ENCODE measurements around the gene SLC35F5. TPM values are rescaled to one million over a fixed set of nuclear protein-coding genes. Genes with fewer than 3 reads are reported as not detected.

SLC35F5 gene
- total RNA-seq, 1 donor from 2014 or later = 48.3 TPM

DNA sequence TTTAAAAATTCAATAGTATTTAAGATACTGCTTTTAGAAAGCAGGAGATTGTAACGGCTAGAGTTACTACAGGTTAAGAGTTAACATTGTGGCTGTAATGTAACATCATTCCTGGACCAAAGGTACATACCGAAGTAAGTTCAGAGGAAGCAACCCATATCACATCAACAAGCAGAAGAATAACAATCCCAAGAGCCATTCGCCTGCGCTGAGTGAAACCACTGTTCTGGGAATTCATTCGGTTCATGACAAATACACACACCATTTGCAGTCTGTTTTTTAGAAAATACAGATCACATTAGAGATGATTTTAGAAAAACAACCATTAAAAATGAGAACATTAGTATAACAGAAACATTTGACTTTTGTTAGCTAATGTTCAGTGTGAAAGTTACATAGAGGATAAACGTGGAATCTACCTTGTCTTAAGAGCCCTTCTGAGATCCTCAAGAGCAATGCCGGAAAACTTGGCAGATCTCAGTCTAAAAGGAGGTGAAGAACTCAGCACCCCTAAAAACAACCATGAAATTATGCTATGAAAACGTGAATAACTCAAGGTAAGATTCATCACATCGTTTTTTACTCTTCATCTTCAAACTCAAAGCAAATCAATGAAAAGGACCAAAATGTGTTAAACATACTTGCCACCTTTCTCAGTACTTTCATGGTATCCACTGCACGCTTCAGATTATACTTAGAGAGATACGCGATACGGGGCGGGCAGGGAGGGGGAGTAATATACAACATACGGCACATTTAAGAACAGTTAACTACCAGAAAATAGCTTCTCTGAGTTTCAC is 1.2 kb downstream of the SLC35F5 start:
- TF ChIP-seq, protein P1, sequence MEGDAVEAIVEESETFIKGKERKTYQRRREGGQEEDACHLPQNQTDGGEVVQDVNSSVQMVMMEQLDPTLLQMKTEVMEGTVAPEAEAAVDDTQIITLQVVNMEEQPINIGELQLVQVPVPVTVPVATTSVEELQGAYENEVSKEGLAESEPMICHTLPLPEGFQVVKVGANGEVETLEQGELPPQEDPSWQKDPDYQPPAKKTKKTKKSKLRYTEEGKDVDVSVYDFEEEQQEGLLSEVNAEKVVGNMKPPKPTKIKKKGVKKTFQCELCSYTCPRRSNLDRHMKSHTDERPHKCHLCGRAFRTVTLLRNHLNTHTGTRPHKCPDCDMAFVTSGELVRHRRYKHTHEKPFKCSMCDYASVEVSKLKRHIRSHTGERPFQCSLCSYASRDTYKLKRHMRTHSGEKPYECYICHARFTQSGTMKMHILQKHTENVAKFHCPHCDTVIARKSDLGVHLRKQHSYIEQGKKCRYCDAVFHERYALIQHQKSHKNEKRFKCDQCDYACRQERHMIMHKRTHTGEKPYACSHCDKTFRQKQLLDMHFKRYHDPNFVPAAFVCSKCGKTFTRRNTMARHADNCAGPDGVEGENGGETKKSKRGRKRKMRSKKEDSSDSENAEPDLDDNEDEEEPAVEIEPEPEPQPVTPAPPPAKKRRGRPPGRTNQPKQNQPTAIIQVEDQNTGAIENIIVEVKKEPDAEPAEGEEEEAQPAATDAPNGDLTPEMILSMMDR (IDR thresholded peaks at IDR 0.05) = no peak
- Mint-ChIP-seq H3K4me3 (peak overlapping the region; percentile 88), H3K27me3 (no peaks in the 10 kb centered on the region), H3K4me1 (peaks cover 42% of the 10 kb centered on the region), H3K9me3 (no peaks in the 10 kb centered on the region), H3K27ac (peak overlapping the region; percentile 96), H3K36me3 (ENCODE audit: low read depth) (peaks cover 33% of the 10 kb centered on the region)
- ATAC-seq (ENCODE audit: low read depth) (no peak), DNase-seq (no peak)
- POLR2A ChIA-PET = interaction anchor here (0.6 to 2.3 kb wide), 15 partner anchors 36 to 211 kb away, joined by 3 to 191 read pairs (median 7); partner anchors contain the start of gene ACTR3
- intact Hi-C loops (cut with micrococcal nuclease) = loop anchor here (5.0 kb wide), 1 partner anchor 187 kb away; no protein-coding TSS in a partner anchor
- CTCF ChIA-PET = no interaction called here

DNA sequence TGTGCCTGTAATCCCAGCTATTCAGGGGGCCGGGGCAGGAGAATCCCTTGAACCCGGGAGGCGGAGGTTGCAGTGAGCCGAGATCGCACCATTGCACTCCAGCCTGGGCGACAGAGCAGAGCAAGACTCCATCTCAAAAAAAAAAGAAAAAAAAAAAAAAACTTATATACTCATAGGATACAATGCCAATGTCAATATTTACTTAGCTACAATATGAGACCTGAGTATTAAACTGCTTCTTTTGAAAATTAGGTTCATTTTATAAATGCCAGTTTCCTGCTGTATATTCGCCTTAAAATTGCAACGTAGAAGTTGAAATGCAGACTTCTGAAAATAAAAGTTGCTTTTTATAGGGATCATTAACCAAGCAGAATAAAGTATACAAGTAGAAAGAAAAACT is 2.3 kb downstream of the SLC35F5 start:
- DNase-seq = no peak
- POLR2A ChIA-PET = interaction anchor here (1.0 kb wide), 2 partner anchors 110 to 135 kb away, joined by 3 to 8 read pairs; partner anchors contain the start of gene ACTR3
- TF ChIP-seq, protein P1 (IDR thresholded peaks at IDR 0.05) = no peak
- Mint-ChIP-seq H3K27ac (no peak overlapping the region), H3K9me3 (no peaks in the 10 kb centered on the region), H3K4me3 (no peak overlapping the region), H3K4me1 (peaks cover 43% of the 10 kb centered on the region), H3K27me3 (no peaks in the 10 kb centered on the region), H3K36me3 (ENCODE audit: low read depth) (peaks cover 40% of the 10 kb centered on the region)
- no peak for ATAC-seq (ENCODE audit: low read depth)
- CTCF ChIA-PET = no interaction called here
- intact Hi-C loops (cut with micrococcal nuclease) = no loop called here

DNA sequence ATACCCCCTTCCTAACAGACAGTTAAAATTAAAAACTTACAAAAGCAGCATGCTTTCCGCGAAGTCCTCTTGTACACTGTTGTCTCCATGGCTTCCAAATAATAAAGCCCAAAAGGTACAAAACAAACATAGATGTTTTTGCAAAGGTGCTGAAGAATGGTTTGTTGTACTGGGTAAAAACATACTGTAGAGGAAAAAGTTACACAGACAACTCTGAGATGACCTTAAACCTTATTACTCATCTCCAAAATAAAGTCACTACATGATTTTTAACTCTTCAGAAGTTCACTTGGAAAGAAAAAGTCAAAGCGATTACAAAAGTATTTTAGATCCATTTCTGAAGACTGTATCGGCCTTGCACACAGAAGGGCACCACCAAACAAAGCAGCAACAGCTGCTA is 6.1 kb downstream of the SLC35F5 start:
- no peak for ATAC-seq (ENCODE audit: low read depth)
- H3K4me1 Mint-ChIP-seq = peaks cover 26% of the 10 kb centered on the region
- no peaks in the 10 kb centered on the region for H3K27me3 Mint-ChIP-seq
- TF ChIP-seq, protein P1 (IDR thresholded peaks at IDR 0.05) = no peak
- no peaks in the 10 kb centered on the region for H3K9me3 Mint-ChIP-seq
- no peak for DNase-seq
- no peak overlapping the region for H3K27ac Mint-ChIP-seq
- no peak overlapping the region for H3K4me3 Mint-ChIP-seq
- POLR2A ChIA-PET = no interaction called here
- intact Hi-C loops (cut with micrococcal nuclease) = no loop called here
- peaks cover 57% of the 10 kb centered on the region for H3K36me3 Mint-ChIP-seq (ENCODE audit: low read depth)
- CTCF ChIA-PET = no interaction called here

DNA sequence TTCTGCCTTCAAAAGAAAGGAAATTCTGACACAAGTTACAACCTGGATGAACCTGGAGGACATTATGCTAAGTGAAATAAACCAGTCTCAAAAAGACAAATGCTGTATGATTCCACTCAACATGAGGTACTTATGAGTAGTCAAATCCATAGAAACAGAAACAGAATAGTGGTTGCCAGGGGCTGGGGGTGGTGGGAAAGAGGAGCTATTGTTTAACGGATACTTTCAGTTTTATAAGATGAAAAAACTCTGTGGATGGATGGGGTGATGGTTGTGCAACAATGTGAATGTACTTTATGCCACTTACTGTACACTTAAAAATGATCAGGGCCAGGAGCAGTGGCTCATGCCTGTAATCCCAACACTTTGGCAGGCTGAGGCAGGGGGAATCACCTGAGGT is 15.4 kb downstream of the SLC35F5 start:
- Mint-ChIP-seq H3K4me1 (peaks cover 3% of the 10 kb centered on the region), H3K27me3 (no peaks in the 10 kb centered on the region), H3K27ac (no peak overlapping the region), H3K4me3 (no peak overlapping the region), H3K9me3 (no peaks in the 10 kb centered on the region), H3K36me3 (ENCODE audit: low read depth) (peaks cover 71% of the 10 kb centered on the region)
- TF ChIP-seq, protein P1 (IDR thresholded peaks at IDR 0.05) = no peak
- ChIA-PET CTCF (interaction anchor here (0.6 kb wide), 1 partner anchor 196 kb away, joined by 4 read pairs; no protein-coding TSS in a partner anchor), POLR2A (interaction anchor here (1.0 kb wide), 1 partner anchor 172 kb away, joined by 3 read pairs; no protein-coding TSS in a partner anchor)
- ATAC-seq (ENCODE audit: low read depth) (no peak), DNase-seq (no peak)
- intact Hi-C loops (cut with micrococcal nuclease) = no loop called here

DNA sequence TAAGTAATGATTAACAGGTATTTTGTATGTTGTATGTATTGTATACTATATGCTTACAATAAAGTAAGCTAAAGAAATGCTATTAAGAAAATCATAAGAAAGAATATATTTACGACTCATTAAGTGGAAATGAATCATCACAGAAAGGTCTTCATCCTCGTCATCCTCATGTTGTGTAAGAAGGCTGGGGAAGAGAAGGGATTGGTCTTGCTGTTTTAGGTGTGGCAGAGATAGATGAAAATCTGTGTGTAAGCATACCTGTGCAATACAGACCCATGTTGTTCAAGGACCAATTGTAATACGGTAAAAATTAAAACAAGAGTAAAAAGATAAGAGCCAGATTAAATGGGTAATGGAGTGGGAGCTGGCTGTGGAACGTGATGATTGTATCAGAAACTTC is 16.6 kb downstream of the SLC35F5 start:
- ChIA-PET POLR2A (interaction anchor here (0.6 kb wide), 1 partner anchor 29 kb away, joined by 4 read pairs; no protein-coding TSS in a partner anchor), CTCF (no interaction called here)
- no peaks in the 10 kb centered on the region for H3K9me3 Mint-ChIP-seq
- H3K27ac Mint-ChIP-seq = no peak overlapping the region
- TF ChIP-seq, protein P1 (IDR thresholded peaks at IDR 0.05) = no peak
- peaks cover 62% of the 10 kb centered on the region for H3K36me3 Mint-ChIP-seq (ENCODE audit: low read depth)
- no peak overlapping the region for H3K4me3 Mint-ChIP-seq
- ATAC-seq (ENCODE audit: low read depth) (no peak), DNase-seq (no peak)
- H3K4me1 Mint-ChIP-seq = no peaks in the 10 kb centered on the region
- H3K27me3 Mint-ChIP-seq = no peaks in the 10 kb centered on the region
- intact Hi-C loops (cut with micrococcal nuclease) = no loop called here
